Mesendoderm (in vitro differentiated cells): ENCODE data around the gene DEPDC7. TPM values are rescaled to one million over a fixed set of nuclear protein-coding genes. Genes with fewer than 3 reads are reported as not detected.

Source experiments
- DNase-seq: peaks from one replicate; pipeline ENCODE4 v3.0.0; 2013
- H2AK5ac ChIP-seq: 2 replicates; pipeline ENCODE4 v1.6.1; 2013; ENCODE audit warnings: low read length, inconsistent platforms
- H2BK120ac ChIP-seq: 2 replicates; pipeline ENCODE4 v1.6.1; 2013; ENCODE audit warnings: low read depth, mild to moderate bottlenecking, low read length, moderate library complexity, mixed read lengths
- H2BK15ac ChIP-seq: replicated peaks from 2 replicates; pipeline ENCODE4 v1.6.1; 2013; ENCODE audit warnings: low read depth, mild to moderate bottlenecking, moderate library complexity
- H2BK5ac ChIP-seq: 2 replicates; pipeline ENCODE4 v1.6.1; 2013; ENCODE audit warnings: low read length, inconsistent platforms
- H3K18ac ChIP-seq: 2 replicates; pipeline ENCODE4 v1.6.1; 2013; ENCODE audit warnings: mild to moderate bottlenecking, low read length, mixed read lengths
- H3K23ac ChIP-seq: one replicate; pipeline ENCODE4 v1.6.1; 2013; ENCODE audit warnings: low read length
- H3K27ac ChIP-seq: 2 replicates; pipeline ENCODE4 v1.5.1; 2013; ENCODE audit warnings: low read depth, mild to moderate bottlenecking, inconsistent platforms, low read length, moderate library complexity
- H3K27me3 ChIP-seq: 2 replicates; pipeline ENCODE4 v1.6.1; 2013; ENCODE audit warnings: low read length, control low read depth, mild to moderate bottlenecking, inconsistent platforms; ENCODE audit not compliant: insufficient read depth, poor library complexity
- H3K36me3 ChIP-seq: 2 replicates; pipeline ENCODE4 v1.6.1; 2013; ENCODE audit warnings: low read length, inconsistent platforms; ENCODE audit not compliant: control insufficient read depth, insufficient read depth
- H3K4ac ChIP-seq: one replicate; pipeline ENCODE4 v1.6.1; 2013; ENCODE audit warnings: low read depth, mild to moderate bottlenecking, low read length, moderate library complexity
- H3K4me1 ChIP-seq: 2 replicates; pipeline ENCODE4 v1.6.1; 2013; ENCODE audit warnings: low read depth, low read length, inconsistent platforms; ENCODE audit not compliant: control insufficient read depth
- H3K4me2 ChIP-seq: 2 replicates; pipeline ENCODE4 v1.6.1; 2013; ENCODE audit warnings: low read length
- H3K4me3 ChIP-seq: 2 replicates; pipeline ENCODE4 v1.5.1; 2013; ENCODE audit warnings: mild to moderate bottlenecking, low read length
- H3K56ac ChIP-seq: one replicate; pipeline ENCODE4 v1.6.1; 2013; ENCODE audit warnings: low read length
- H3K79me1 ChIP-seq: 2 replicates; pipeline ENCODE4 v1.6.1; 2013; ENCODE audit warnings: low read length, inconsistent platforms
- H3K79me2 ChIP-seq: 2 replicates; pipeline ENCODE4 v1.6.1; 2013; ENCODE audit warnings: mild to moderate bottlenecking, low read length; ENCODE audit not compliant: control insufficient read depth, insufficient read depth
- H3K9ac ChIP-seq: 2 replicates; pipeline ENCODE4 v1.6.1; 2013; ENCODE audit warnings: low read length, inconsistent platforms
- H4K5ac ChIP-seq: one replicate; pipeline ENCODE4 v1.6.1; 2013; ENCODE audit warnings: low read length
- H4K8ac ChIP-seq: one replicate; pipeline ENCODE4 v1.6.1; 2013; ENCODE audit warnings: low read depth, mild to moderate bottlenecking, control low read depth, low read length, moderate library complexity
- WGBS: extraction: QIAGEN DNeasy Blood & Tissue Kit; methylation state at CpG from one replicate; pipeline ENCODE4 v1.1.7; 2013; ENCODE audit warnings: low lambda C conversion rate, missing lambda C conversion rate; ENCODE audit not compliant: insufficient coverage; ENCODE audit errors: extremely low coverage; 5-methylcytosine and 5-hydroxymethylcytosine counted together
- small RNA-seq: library from polyadenylated mRNA; stranded (forward); fragments of <200 nt; extraction: miRNeasy Mini kit (QIAGEN cat#:217004); gene quantifications from one replicate; pipeline ENCODE3, GENCODE V24; 2013; ENCODE audit not compliant: insufficient read depth

DEPDC7 gene

DNA sequence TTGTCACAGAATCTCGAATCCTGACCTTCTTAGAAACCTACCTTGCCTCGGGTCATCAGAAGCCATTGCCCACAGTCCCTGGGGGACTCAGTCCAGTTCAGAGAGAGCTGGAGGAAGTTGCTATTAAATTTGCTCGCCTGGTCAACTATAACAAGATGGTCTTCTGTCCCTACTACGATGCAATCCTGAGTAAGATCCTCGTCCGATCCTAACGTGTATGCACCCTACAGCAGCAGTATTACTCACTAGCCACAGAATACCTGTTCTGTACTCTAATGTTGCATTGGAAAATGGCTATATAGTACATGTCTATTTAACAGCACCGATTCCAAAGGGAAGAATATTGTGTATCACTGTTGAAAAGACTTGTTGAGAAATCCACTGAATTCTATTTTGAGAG is 56.8 kb downstream of the DEPDC7 start:
- H3K18ac ChIP-seq = no peak overlapping the region
- H3K36me3 ChIP-seq = peaks cover 11% of the 10 kb centered on the region
- H3K27ac ChIP-seq = no peak overlapping the region
- H2BK15ac ChIP-seq = no peak overlapping the region
- H3K4me3 ChIP-seq = no peak overlapping the region
- H3K27me3 ChIP-seq = no peaks in the 10 kb centered on the region
- no peak overlapping the region for H3K9ac ChIP-seq
- no peak overlapping the region for H4K5ac ChIP-seq
- no peaks in the 10 kb centered on the region for H3K79me2 ChIP-seq
- no peak for DNase-seq
- H3K56ac ChIP-seq = no peak overlapping the region
- H3K4me2 ChIP-seq = no peak overlapping the region
- no peak overlapping the region for H2BK5ac ChIP-seq
- no peaks in the 10 kb centered on the region for H3K79me1 ChIP-seq
- H4K8ac ChIP-seq = no peak overlapping the region
- H2AK5ac ChIP-seq = no peak overlapping the region
- H3K4ac ChIP-seq = no peak overlapping the region
- H3K23ac ChIP-seq = no peak overlapping the region
- no peaks in the 10 kb centered on the region for H3K4me1 ChIP-seq
- no CpG with 5 or more reads among the region's 8 CpGs for WGBS
- H2BK120ac ChIP-seq = no peak overlapping the region

Small RNAs within 50 kb of the gene (small RNA-seq; reads per million reads assigned to genes)
- gene RF00019 = not detected
